Fibroblast of the aortic adventitia (primary cell): ENCODE results near the gene CCDC149. TPM values are rescaled to one million over a fixed set of nuclear protein-coding genes. Genes with fewer than 3 reads are reported as not detected.

Experiments
- DNase-seq: peaks from one replicate; pipeline ENCODE4 v3.0.0-alpha.2; 2010; ENCODE audit warnings: low read depth
- H3K4me3 ChIP-seq: 2 replicates; pipeline ENCODE4 v1.5.1; 2011; ENCODE audit warnings: low read depth, mild to moderate bottlenecking, control low read depth, low read length, moderate library complexity
- CTCF ChIP-seq: IDR thresholded peaks from 2 replicates; pipeline ENCODE4 v1.5.1; 2011; ENCODE audit warnings: mild to moderate bottlenecking, low read length, control low read depth, inconsistent platforms; ENCODE audit not compliant: insufficient read depth
- total RNA-seq: library from RNA; depleted of rRNA; stranded (reverse); fragments of >200 nt; gene quantifications from 2 replicates; pipeline ENCODE4 v1.2.3, GENCODE V29; 2012; ENCODE audit warnings: low replicate concordance

The CCDC149 gene
- total RNA-seq, 1 donor: 18.3 TPM

- TF ChIP-seq CTCF: no peak
- no peak for DNase-seq
These were observed 113.1 kb downstream of the CCDC149 start for GRCh38 chr4:24799544-24800324.

DNA sequence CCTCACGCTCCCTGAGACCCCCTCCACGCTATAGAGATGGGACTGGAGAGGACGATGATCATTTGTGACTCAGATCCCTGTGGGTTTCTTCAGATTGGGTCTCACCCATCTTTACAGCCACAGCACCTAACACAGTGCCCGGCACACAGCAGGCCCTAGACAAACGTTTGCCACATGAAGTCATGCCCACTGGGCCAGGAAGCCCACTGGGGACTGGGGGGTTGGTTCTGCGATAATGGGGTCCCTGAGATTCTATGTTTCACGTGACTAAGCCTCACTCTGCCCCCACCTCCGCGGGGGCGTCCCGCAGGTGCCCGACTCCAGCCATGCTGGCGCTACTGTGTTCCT, 113.7 kb downstream of the CCDC149 start:
- no peak for DNase-seq
- no peak for TF ChIP-seq CTCF

More at GRCh38 chr4:24799544-24800324, 113.1 kb downstream of the CCDC149 start:
- no peak overlapping the region for H3K4me3 ChIP-seq

GRCh38 chr4:24798036-24798610, 114.7 kb downstream of the CCDC149 start:
- DNase-seq: no peak
- H3K4me3 ChIP-seq: no peak overlapping the region
- no peak for TF ChIP-seq CTCF

More for the DNA sequence above, 113.7 kb downstream of the CCDC149 start:
- no peak overlapping the region for H3K4me3 ChIP-seq

DNA sequence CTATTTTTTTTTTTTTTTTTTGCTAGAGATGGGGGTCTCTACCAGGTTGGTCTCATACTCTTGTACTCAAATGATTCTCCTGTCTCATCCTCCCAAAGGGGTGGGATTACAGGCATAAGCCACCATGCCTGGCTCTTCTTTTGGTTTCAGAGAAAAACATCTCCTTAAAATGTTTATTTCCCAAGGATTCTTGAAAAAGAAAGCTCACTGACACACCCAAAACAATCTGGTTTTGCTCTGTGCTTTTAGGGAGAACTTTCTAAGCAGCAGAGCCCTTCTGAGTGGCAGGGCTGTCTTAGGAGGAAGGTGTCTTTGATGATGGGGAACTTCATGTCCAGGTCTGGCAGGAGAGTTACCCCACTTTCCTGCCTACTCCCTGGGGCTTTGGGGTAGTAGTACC, 116.2 kb downstream of the CCDC149 start:
- DNase-seq: peak; percentile 22

GRCh38 chr4:24795666-24796381, 117.0 kb downstream of the CCDC149 start:
- peak overlapping the region; percentile 63 for H3K4me3 ChIP-seq
- peak; percentile 23 for DNase-seq
- no peak for TF ChIP-seq CTCF

More for the DNA sequence above, 116.2 kb downstream of the CCDC149 start:
- peak overlapping the region; percentile 11 for H3K4me3 ChIP-seq
- no peak for TF ChIP-seq CTCF

- DNase-seq: peak; percentile 95
- H3K4me3 ChIP-seq: peak within 1 kb of the TSS; percentile 63
- TF ChIP-seq CTCF: no peak
These were observed 117.8 kb downstream of the CCDC149 start, which contains the start of gene SOD3 for GRCh38 chr4:24794916-24795665. SOD3 (plus strand) TSS chr4:24795573; CDS start chr4:24799522, 3,949 bp downstream.
